AG09319 (cell line): ENCODE results near the gene CAPN14.
"Not testable (repeated sequence)": the region's sequence is repeated elsewhere in the genome, so short reads cannot be mapped to it uniquely, and the experiment has no call there.

Experiments used
- DNase-seq: peaks from one replicate; pipeline ENCODE4 v3.0.0-alpha.2; 2010; ENCODE audit warnings: low read depth; ENCODE audit errors: extremely low read depth
- TF ChIP-seq, protein P1 (sequence below): IDR thresholded peaks from 2 replicates; pipeline ENCODE4 v1.5.1; 2011; ENCODE audit warnings: low read depth, mild to moderate bottlenecking, inconsistent platforms, low read length, moderate library complexity

CAPN14 gene

DNA sequence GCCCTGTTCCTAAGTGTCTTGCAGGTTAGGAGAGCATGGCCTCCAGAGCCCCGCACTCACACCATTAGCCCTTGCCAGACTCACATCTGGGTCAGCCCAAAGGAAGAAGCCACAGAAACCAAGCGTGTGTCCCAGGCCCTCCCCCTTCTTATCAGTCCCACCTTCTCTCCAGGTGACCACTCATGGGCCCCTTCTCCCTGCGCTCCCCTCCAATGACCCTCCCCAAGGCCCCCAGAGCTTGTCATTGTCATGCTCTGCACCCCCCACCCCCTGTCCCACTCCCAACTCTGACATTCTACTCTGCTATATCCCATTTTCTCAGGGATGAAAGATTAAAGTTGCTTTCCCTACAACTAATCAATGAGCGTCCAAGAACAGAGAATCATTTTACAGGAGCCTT lies 30.1 kb downstream of the CAPN14 start:
- TF ChIP-seq, protein P1, sequence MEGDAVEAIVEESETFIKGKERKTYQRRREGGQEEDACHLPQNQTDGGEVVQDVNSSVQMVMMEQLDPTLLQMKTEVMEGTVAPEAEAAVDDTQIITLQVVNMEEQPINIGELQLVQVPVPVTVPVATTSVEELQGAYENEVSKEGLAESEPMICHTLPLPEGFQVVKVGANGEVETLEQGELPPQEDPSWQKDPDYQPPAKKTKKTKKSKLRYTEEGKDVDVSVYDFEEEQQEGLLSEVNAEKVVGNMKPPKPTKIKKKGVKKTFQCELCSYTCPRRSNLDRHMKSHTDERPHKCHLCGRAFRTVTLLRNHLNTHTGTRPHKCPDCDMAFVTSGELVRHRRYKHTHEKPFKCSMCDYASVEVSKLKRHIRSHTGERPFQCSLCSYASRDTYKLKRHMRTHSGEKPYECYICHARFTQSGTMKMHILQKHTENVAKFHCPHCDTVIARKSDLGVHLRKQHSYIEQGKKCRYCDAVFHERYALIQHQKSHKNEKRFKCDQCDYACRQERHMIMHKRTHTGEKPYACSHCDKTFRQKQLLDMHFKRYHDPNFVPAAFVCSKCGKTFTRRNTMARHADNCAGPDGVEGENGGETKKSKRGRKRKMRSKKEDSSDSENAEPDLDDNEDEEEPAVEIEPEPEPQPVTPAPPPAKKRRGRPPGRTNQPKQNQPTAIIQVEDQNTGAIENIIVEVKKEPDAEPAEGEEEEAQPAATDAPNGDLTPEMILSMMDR, result no peak
- no peak for DNase-seq

- DNase-seq, result not testable (repeated sequence)
Observed at GRCh38 chr2:31183973-31184372, 33.3 kb downstream of the CAPN14 start.

DNA sequence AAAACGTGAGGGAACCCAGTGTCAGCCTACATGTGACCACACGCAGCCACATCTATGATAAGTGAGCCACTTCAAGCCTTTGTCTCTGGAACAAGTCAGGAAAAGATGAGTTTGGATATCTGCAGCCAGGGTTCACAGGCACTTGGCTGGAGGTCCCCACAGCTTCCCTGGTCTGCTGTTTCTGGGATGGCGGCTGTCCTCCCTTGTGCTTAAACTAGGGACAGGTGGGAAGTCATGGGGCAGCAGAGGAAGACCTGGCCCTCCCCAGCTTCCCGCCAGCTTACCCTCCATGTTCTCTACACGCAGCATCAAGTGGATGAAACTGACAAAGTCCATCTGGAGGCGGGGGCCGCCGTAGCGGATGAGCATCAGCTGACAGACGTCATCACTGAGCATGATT lies 40.6 kb downstream of the CAPN14 start:
- no peak for DNase-seq
- TF ChIP-seq, protein P1, result no peak

DNA sequence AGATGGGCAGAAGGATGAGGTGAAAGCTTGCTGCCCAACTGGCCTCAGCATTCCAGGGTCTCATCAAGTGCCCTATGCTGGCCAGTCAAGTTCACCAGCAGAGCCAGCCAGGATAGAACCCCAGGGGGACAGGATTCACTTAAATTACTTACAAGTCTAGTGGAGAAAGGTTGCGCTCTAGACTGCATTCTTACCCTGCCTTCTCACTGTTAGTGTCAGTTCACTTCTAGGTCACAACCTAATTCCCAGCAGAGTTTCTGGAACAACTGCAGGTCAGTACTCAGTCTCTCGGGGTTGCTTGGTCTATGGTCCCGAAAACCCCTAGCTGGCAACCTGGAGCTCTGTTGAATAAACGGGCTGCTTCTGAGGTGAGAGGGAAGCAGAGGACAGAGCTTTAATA lies 46.2 kb downstream of the CAPN14 start:
- no peak for DNase-seq
- TF ChIP-seq, protein P1, result no peak

DNA sequence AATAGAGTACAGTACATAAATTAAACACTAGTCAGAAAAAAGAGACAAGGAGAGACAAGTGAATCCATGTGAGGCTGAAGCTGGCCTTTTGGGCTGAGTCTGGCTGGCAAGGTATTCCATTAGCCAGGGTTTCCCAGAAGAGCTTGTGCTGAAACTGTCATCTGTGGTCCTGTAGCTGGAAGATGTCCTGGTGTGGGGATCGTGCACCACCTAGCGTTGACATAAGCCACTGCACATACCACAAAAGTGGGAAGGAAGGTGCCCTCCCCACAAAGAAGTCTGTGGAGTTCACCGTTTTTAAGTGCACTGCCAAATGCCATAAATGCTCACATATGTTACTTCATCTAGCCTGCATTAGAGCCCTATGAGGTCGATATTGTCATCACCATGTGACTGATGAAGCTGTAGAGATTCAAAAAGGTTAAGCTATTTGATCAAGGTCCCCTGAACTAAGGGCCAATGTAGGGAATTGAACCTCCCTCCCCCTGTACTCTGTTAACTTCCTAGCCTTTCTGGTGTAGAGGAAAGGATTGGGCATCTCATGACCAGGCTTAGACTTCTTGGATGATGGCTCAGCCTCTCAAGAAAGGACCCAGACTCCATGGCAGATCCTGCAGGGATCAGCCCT lies 47.1 kb downstream of the CAPN14 start:
- DNase-seq, result peak; percentile 58
- TF ChIP-seq, protein P1, result peak; percentile 96

DNA sequence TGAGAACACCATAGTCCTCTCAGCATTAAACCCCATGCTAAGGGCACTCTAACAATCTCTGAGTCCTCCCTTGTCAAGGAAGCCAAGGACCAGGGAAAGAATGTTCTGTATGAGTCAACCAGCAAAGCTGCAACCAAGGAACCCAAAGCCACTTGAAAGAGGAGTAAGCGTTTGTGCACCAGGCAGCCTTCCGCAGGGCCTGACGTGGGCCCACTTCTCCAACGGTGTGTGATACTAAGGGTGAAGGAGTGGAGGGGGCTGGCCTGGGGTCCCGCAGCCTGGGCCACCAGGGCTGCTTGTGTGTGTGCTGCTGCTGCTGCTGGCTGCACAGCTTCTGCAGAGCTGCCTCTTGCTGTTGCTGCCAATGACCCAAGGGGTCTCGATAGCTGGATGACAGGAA lies 49.0 kb downstream of the CAPN14 start:
- no peak for DNase-seq
- TF ChIP-seq, protein P1, result no peak

DNA sequence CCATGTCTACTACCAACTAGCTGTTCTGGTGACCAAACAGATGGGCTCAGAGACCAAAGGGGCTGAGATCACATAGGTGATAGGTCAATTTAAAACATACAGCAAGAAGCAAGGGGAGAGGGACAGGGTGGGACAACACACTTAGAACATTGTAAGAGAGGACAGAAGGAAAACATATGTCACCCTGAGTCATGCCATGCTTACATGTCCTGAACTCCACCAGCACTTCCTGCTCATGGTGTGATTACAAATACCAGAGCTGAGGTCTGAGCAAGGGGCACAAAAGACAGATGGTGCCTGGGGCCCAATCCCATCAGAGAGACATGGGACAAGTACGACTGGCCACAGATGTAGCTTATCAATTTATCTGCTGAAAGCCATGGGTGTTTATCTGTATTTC lies 50.4 kb downstream of the CAPN14 start:
- TF ChIP-seq, protein P1, result no peak
- DNase-seq, result no peak

DNA sequence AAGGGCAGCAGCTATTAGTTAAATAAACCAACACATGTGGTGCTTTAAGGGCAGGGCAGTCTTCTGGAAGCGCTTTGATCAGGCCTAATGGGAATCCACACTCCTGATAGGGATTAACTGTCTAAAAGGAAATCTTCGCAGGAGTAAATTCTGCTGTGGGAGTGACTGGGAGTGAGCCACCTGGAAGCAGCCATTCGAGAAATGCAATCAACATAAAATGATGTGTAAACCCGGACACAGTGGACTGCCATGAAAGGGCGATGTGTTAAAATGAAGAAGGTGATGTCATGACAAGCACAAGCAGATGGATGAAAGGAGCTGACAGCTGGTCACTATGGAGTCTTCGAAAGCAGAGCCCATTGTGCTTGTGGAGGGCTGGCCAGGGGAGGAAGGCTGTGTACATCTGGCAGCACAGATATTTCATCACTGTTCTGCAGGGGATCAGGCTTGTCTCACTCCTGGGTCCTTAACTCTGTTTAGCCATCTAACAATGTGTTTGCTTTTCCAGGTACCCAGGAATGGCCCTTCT lies 54.2 kb downstream of the CAPN14 start:
- DNase-seq, result no peak
- TF ChIP-seq, protein P1, result no peak
